Psoas muscle (tissue), 8 donors: ENCODE results near the gene NTRK2. TPM values are rescaled to one million over a fixed set of nuclear protein-coding genes. Genes with fewer than 3 reads are reported as not detected.

Source experiments
- ATAC-seq, 4 donors: fragments of 200-7000 bp; cut with Tn5 transposase; one replicate each; pipeline ENCODE4 v1.9.1; 2020; ENCODE audit warnings: moderate library complexity in 3 of 4, mild to moderate bottlenecking in 2 of 4
- DNase-seq, 2 donors: peaks; one replicate each; pipeline ENCODE4 v3.0.0-alpha.2; 2020
- H3K27ac ChIP-seq: fragments of 200-600 bp; one replicate; pipeline ENCODE4 v1.8.0; 2022
- H3K27me3 ChIP-seq, 3 donors: fragments of 200-600 bp in 1 of 3; one replicate each; pipeline versions ENCODE4 v1.6.1 to v1.8.0; 2013 to 2022; ENCODE audit warnings: low read length in 2 of 3, mild to moderate bottlenecking in 2 of 3, moderate library complexity in 1 of 3; ENCODE audit not compliant: insufficient read depth in 3 of 3
- H3K36me3 ChIP-seq, 2 donors: fragments of 200-600 bp in 1 of 2; one replicate each; pipeline versions ENCODE4 v1.6.1 to v1.8.0; 2013 to 2022; ENCODE audit warnings: low read depth in 1 of 2, mild to moderate bottlenecking in 1 of 2, moderate library complexity in 1 of 2; ENCODE audit not compliant: insufficient read depth in 1 of 2
- H3K4me1 ChIP-seq: fragments of 200-600 bp; one replicate; pipeline ENCODE4 v1.8.0; 2022
- H3K4me3 ChIP-seq: fragments of 200-600 bp; one replicate; pipeline ENCODE4 v1.8.0; 2022; ENCODE audit warnings: mild to moderate bottlenecking
- H3K9me3 ChIP-seq: fragments of 200-600 bp; one replicate; pipeline ENCODE4 v1.8.0; 2022
- WGBS, 3 donors: extraction: QIAGEN DNeasy Blood & Tissue Kit; methylation state at CpG; one replicate each; pipeline versions ENCODE4 v1.1.6 to v1.1.7; 2013; 5-methylcytosine and 5-hydroxymethylcytosine counted together
- intact Hi-C, 2 donors: fragments of 100-400 bp; cut with DNase I; formaldehyde crosslinking; loops; one replicate each; pipeline versions ENCODE4 v1.11.0 to v1.14.2; 2022
- polyA plus RNA-seq, 3 donors: library from polyadenylated mRNA; stranded (reverse); fragments of 200-250 nt; gene quantifications; one replicate each; pipeline ENCODE4 v1.2.3, GENCODE V29; 2013
- total RNA-seq, 4 donors: library from RNA; stranded (reverse); fragmentation: NEBNext Ultra II Directional in 2 of 4; extraction: Animal tissue kit (Norgen Biotek cat#: 25700) in 2 of 4; gene quantifications; one replicate each; pipeline versions ENCODE4 v1.2.1 to v1.2.4, GENCODE V29; 2021 to 2023
- TF ChIP-seq, protein P1 (sequence below): fragments of 200-600 bp; IDR thresholded peaks from one replicate; pipeline ENCODE4 v1.8.0; 2022; ENCODE audit warnings: antibody characterized with exemption
- donor health status: healthy with polysubstance abuse.
- donor health status: DM: no; HTN: no; CAD: no; lungs with moderate emphysema.
- donor health status: Bipolar disorder and iron deficiency.
- donor health status: healthy.
- donor health status: DM: yes; HTN: yes; CAD: no.
- donor health status: DM: no; HTN: no; CAD: no.
- donor health status: DM: no; HTN: no; CAD: no.
- donor health status: DM: yes; HTN: yes; CAD: no.

Gene NTRK2
- total and polyA plus RNA-seq, 7 donors, result 0.46 to 3.6 (median 1.4) TPM

DNA sequence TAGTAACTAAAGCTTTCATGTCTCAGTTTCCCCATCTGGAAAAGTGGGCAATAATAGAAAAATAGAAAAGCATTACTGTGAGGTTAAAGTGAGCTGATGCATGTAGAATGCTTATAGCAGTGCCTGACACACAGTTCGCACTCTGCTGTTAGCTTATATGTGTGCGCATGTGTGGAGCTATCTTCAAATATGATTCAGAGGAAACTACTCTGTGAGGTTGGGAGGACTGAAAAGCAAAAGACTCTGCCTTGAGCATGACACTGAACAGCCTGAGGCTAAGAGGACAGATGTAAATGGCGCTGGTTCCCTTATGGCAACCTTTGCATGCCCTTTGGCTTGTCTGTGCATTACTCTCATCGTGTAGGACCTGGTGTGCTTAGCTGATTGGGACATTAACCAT is 19.4 kb downstream of the NTRK2 start:
- DNase-seq (no peak), ATAC-seq (no peak)
- Histone ChIP-seq H3K4me3 (no peak overlapping the region), H3K27me3 (no peaks in the 10 kb centered on the region), H3K36me3 (no peaks in the 10 kb centered on the region), H3K4me1 (no peaks in the 10 kb centered on the region), H3K9me3 (no peaks in the 10 kb centered on the region), H3K27ac (no peak overlapping the region)
- WGBS, 3 donors, result 68 to 75% (median 74%) methylated on average over 4 of the region's 4 CpGs
- TF ChIP-seq, protein P1, sequence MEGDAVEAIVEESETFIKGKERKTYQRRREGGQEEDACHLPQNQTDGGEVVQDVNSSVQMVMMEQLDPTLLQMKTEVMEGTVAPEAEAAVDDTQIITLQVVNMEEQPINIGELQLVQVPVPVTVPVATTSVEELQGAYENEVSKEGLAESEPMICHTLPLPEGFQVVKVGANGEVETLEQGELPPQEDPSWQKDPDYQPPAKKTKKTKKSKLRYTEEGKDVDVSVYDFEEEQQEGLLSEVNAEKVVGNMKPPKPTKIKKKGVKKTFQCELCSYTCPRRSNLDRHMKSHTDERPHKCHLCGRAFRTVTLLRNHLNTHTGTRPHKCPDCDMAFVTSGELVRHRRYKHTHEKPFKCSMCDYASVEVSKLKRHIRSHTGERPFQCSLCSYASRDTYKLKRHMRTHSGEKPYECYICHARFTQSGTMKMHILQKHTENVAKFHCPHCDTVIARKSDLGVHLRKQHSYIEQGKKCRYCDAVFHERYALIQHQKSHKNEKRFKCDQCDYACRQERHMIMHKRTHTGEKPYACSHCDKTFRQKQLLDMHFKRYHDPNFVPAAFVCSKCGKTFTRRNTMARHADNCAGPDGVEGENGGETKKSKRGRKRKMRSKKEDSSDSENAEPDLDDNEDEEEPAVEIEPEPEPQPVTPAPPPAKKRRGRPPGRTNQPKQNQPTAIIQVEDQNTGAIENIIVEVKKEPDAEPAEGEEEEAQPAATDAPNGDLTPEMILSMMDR, result no peak
- intact Hi-C loops, result no loop called here

DNA sequence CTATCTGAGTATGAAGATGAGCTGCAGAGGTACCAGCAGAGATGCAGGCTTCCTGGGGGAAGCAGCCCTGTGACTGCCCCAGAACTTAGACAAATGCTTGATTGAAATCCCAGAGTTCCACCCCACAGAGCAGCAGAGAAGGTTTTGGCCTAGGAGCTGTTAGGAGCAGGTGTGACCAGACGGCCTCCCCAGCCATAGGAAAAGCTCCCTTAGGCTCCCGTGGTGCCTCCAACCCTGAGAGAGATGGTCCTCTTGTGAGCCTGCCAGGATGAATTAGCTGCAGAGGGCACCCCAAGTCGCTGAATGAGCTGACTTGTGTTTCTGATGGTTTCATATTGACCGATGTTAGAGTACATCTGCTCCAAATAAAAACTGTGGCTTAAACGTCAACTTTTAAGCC is 22.1 kb downstream of the NTRK2 start:
- Histone ChIP-seq H3K4me3 (no peak overlapping the region), H3K9me3 (no peaks in the 10 kb centered on the region), H3K27ac (no peak overlapping the region), H3K36me3 (no peaks in the 10 kb centered on the region), H3K27me3 (no peaks in the 10 kb centered on the region), H3K4me1 (no peaks in the 10 kb centered on the region)
- intact Hi-C loops, result no loop called here
- WGBS, 3 donors, result 54 to 70% (median 60%) methylated on average over 5 of the region's 5 CpGs
- ATAC-seq, result no peak
- TF ChIP-seq, protein P1, result no peak
- DNase-seq, result no peak

DNA sequence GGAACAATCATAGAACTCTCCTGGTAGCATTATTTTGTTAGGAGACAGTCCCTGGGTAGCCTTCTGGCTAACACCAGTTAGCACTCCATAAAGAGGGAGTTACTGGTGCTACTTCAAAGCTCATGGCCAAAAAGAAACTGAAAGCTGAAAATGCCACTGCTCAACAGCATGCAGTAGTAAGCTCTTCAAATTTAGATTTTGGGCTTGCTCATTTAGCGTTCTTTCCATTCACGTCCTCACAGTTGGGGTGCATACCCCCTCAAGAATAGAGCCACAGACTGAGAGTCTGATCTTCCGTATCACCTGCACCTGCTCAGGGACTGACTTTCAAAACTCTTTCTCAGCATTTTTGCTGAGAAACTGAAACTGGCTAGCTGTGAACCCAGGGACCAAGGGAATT is 24.7 kb downstream of the NTRK2 start:
- no peaks in the 10 kb centered on the region for H3K4me1 ChIP-seq
- DNase-seq, result no peak
- TF ChIP-seq, protein P1, result no peak
- WGBS, 3 donors, result 43 to 60% (median 43%) methylated on average over 3 of the region's 3 CpGs
- H3K36me3 ChIP-seq, result no peaks in the 10 kb centered on the region
- no peak overlapping the region for H3K27ac ChIP-seq
- no peaks in the 10 kb centered on the region for H3K9me3 ChIP-seq
- H3K4me3 ChIP-seq, result no peak overlapping the region
- H3K27me3 ChIP-seq, result no peaks in the 10 kb centered on the region
- no peak for ATAC-seq
- intact Hi-C loops, result no loop called here

DNA sequence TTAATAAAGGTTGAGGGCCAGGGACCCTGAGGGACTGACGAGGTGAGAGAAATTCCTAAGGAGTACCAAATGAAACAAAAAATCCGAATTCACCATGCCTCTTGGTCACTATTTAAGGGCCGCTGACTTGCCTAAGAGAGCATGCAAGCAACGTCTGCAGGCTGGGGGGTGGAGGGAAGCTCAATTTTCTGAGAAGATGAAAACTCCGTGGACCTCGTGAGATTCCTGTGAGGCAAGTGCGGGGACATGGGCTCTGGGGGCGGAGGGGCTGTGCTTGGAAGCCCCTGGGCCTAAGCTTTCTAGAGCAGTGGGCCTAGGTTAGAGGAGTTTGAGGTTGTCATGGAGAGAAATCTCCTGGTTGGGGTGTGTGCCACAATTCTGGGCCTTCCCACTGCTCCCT is 27.5 kb downstream of the NTRK2 start:
- H3K4me1 ChIP-seq, result no peaks in the 10 kb centered on the region
- H3K4me3 ChIP-seq, result no peak overlapping the region
- H3K27me3 ChIP-seq, result no peaks in the 10 kb centered on the region
- no peak overlapping the region for H3K27ac ChIP-seq
- H3K9me3 ChIP-seq, result no peaks in the 10 kb centered on the region
- H3K36me3 ChIP-seq, result no peaks in the 10 kb centered on the region
- no peak for DNase-seq
- ATAC-seq, result no peak
- intact Hi-C loops, result loop anchor here in 1 of 2 donors (5.0 kb wide), 1 partner anchor 255 kb away; no protein-coding TSS in a partner anchor
- TF ChIP-seq, protein P1, result no peak
- 81 to 89% (median 85%) methylated on average over 8 of the region's 8 CpGs for WGBS, 3 donors

DNA sequence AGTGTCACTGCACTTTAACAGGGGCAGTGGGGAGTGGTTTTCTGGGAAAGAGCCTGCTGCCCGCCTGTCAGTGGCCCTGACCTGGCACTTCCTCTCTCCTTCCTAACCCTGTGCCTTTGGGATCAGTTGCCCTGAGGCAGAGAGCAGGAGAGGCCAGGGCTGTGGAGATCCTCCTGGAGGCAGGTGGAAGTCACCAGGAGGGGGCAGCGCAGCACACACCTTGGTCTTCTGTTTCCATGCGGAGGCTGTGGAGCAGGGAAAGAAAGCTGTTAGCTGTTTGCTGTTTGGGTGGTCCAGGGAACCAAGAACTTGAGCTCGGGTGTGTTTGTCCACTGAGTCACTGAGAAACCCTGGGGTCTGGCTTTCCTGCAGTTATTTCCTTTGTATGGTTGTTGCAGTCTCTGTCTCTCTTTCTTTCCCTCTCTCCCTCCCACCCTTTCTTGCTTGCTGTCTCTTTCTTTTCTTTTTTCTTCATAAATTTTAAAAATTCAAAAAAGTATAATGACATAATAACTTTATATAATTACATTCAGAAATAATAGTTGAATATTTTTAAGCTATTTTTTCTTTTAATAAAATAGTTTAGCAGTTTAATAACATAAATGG is 28.1 kb downstream of the NTRK2 start:
- TF ChIP-seq, protein P1, result peak; percentile 45
- WGBS, 3 donors, result 52 to 64% (median 57%) methylated on average over 4 of the region's 4 CpGs
- intact Hi-C loops, result loop anchor here in 1 of 2 donors (5.0 kb wide), 1 partner anchor 255 kb away; no protein-coding TSS in a partner anchor
- ATAC-seq (peak in 3 of 4 donors; percentile 57 to 77 (median 65)), DNase-seq (peak; percentile 64 to 80)
- Histone ChIP-seq H3K4me1 (no peaks in the 10 kb centered on the region), H3K27me3 (no peaks in the 10 kb centered on the region), H3K9me3 (no peaks in the 10 kb centered on the region), H3K4me3 (no peak overlapping the region), H3K36me3 (no peaks in the 10 kb centered on the region), H3K27ac (no peak overlapping the region)
